GM20000 (cell line): Measurements from ENCODE around the gene ORMDL3.

ENCODE experiments used
- DNase-seq: peaks from one replicate; pipeline ENCODE4 v3.0.0; 2012; ENCODE audit warnings: low spot score
- CTCF ChIP-seq: IDR thresholded peaks from 2 replicates; pipeline ENCODE4 v1.5.1; 2012; ENCODE audit warnings: mild to moderate bottlenecking, control low read depth; ENCODE audit errors: extremely low read depth, missing control alignments

ORMDL3 gene

GRCh38 chr17:39937447-39937846, 10.0 kb upstream of the ORMDL3 start:
- DNase-seq, result no peak
- TF ChIP-seq CTCF, result no peak

GRCh38 chr17:39935909-39936308, 8.5 kb upstream of the ORMDL3 start:
- no peak for DNase-seq
- no peak for TF ChIP-seq CTCF

- no peak for DNase-seq
- no peak for TF ChIP-seq CTCF
These were observed 6.9 kb upstream of the ORMDL3 start for GRCh38 chr17:39934324-39934723.

- no peak for DNase-seq
- no peak for TF ChIP-seq CTCF
These were observed 6.5 kb upstream of the ORMDL3 start for GRCh38 chr17:39933912-39934311.

GRCh38 chr17:39929646-39930407, 2.4 kb upstream of the ORMDL3 start:
- no peak for TF ChIP-seq CTCF
- no peak for DNase-seq

GRCh38 chr17:39928858-39929645, 1.7 kb upstream of the ORMDL3 start:
- TF ChIP-seq CTCF, result no peak
- peak; percentile 54 for DNase-seq

- TF ChIP-seq CTCF, result no peak
- peak; percentile 25 for DNase-seq
These were observed 792 bp upstream of the ORMDL3 start for GRCh38 chr17:39927929-39928857.
